Neural cell (in vitro differentiated cells): ENCODE results near the gene UBTF.

ENCODE experiments used
- EP300 ChIP-seq: fragments of 450-650 bp; conservative IDR thresholded peaks from 2 replicates; pipeline ENCODE4 v1.6.1; 2014; ENCODE audit warnings: antibody characterized with exemption, mild to moderate bottlenecking, moderate library complexity; ENCODE audit not compliant: poor library complexity, severe bottlenecking
- EZH2 ChIP-seq: fragments of 200-600, 300-800 bp; shearing (Covaris generic), sonication (generic); IDR thresholded peaks from 2 replicates; pipeline ENCODE4 v1.6.1; 2014; ENCODE audit warnings: antibody characterized with exemption, low read length, borderline replicate concordance, mild to moderate bottlenecking; ENCODE audit not compliant: insufficient read depth, poor library complexity, severe bottlenecking
- POLR2AphosphoS5 ChIP-seq: IDR thresholded peaks from 2 replicates; pipeline ENCODE4 v1.6.1; 2012
- RAD21 ChIP-seq: fragments of 450-650 bp; conservative IDR thresholded peaks from 2 replicates; pipeline ENCODE4 v1.6.1; 2014; ENCODE audit warnings: antibody characterized with exemption, mild to moderate bottlenecking, moderate library complexity
- TF ChIP-seq, protein P1 (sequence below): fragments of 450-650 bp; IDR thresholded peaks from 2 replicates; pipeline ENCODE4 v1.5.1; 2014; ENCODE audit warnings: antibody characterized with exemption, mild to moderate bottlenecking, moderate library complexity; ENCODE audit not compliant: poor library complexity, severe bottlenecking

DNA sequence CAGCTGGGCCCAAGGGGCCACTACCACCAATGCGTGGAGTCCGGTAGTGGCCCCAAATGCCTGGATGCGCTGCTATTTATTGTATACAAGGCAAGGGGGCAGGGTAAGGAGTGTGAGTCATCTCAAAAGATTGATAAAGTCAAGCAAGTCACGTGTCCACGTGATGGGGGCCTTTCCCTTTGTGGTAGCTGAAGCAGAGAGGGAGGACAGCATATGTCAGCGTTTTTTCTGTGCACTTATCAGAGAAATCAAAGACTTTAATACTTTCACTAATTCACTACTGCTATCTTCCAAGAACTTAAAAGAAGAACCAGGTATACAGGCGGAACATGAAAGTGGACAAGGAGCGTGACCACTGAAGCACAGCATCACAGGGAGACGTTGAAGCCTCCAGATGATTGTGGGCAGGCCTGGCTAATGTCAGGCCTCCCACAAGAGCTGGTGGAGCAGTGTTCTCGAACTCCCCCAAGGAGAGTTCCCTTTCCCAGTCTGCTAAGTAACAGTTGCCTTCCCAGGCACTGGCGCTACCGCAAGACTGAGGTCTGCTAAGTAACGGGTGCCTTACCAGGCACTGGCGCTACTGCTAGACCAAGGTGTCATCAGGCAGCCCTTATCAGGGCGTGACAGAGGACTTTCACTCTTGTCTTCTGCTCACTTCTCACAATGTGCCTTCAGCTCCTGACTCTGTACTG lies 59.8 kb downstream of the UBTF start:
- TF ChIP-seq, protein P1, sequence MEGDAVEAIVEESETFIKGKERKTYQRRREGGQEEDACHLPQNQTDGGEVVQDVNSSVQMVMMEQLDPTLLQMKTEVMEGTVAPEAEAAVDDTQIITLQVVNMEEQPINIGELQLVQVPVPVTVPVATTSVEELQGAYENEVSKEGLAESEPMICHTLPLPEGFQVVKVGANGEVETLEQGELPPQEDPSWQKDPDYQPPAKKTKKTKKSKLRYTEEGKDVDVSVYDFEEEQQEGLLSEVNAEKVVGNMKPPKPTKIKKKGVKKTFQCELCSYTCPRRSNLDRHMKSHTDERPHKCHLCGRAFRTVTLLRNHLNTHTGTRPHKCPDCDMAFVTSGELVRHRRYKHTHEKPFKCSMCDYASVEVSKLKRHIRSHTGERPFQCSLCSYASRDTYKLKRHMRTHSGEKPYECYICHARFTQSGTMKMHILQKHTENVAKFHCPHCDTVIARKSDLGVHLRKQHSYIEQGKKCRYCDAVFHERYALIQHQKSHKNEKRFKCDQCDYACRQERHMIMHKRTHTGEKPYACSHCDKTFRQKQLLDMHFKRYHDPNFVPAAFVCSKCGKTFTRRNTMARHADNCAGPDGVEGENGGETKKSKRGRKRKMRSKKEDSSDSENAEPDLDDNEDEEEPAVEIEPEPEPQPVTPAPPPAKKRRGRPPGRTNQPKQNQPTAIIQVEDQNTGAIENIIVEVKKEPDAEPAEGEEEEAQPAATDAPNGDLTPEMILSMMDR: no peak
- TF ChIP-seq EZH2 (no peak), POLR2AphosphoS5 (no peak), RAD21 (no peak), EP300 (no peak)
